HG02938 (cell line): ENCODE results near the gene FASN.

Source experiments
- ATAC-seq: cut with Tn5 transposase; IDR thresholded peaks from one replicate; pipeline ENCODE4 v1.9.1; 2021; ENCODE audit warnings: mild to moderate bottlenecking, moderate library complexity; ENCODE audit not compliant: unreplicated experiment

FASN gene

GRCh38 chr17:82059272-82060000, 38.6 kb downstream of the FASN start:
- ATAC-seq: no peak

- no peak for ATAC-seq
Measured at GRCh38 chr17:82058855-82059249, 39.2 kb downstream of the FASN start.

- no peak for ATAC-seq
Measured at GRCh38 chr17:82058230-82058854, 39.7 kb downstream of the FASN start.

- ATAC-seq: no peak
Measured at GRCh38 chr17:82056729-82057621, 41.1 kb downstream of the FASN start.

GRCh38 chr17:82055965-82056728, 41.9 kb downstream of the FASN start:
- no peak for ATAC-seq

- ATAC-seq: no peak
Measured at GRCh38 chr17:82055023-82055964, 42.7 kb downstream of the FASN start.

- no peak for ATAC-seq
Measured at GRCh38 chr17:82054351-82055022, 43.5 kb downstream of the FASN start.

- no peak for ATAC-seq
Measured at GRCh38 chr17:82053556-82054263, 44.3 kb downstream of the FASN start.

- ATAC-seq: no peak
Measured at GRCh38 chr17:82053130-82053529, 44.9 kb downstream of the FASN start.

GRCh38 chr17:82052638-82053059, 45.4 kb downstream of the FASN start:
- no peak for ATAC-seq

GRCh38 chr17:82051776-82052637, 46.0 kb downstream of the FASN start, which contains the start of the genes GPS1 and RFNG:
TSS of gene GPS1 (plus strand) at chr17:82051898. CDS start at chr17:82051932, 34 bp downstream.
TSS of gene RFNG (minus strand) at chr17:82051811. CDS start at chr17:82051766, 45 bp downstream.
- peak; percentile 76 for ATAC-seq

- peak; percentile 12 for ATAC-seq
Measured at GRCh38 chr17:82050761-82051641, 47.0 kb downstream of the FASN start.

- no peak for ATAC-seq
Measured at GRCh38 chr17:82050152-82050760, 47.8 kb downstream of the FASN start.

GRCh38 chr17:82049521-82049971, 48.5 kb downstream of the FASN start:
- no peak for ATAC-seq

GRCh38 chr17:82049106-82049505, 48.9 kb downstream of the FASN start:
- no peak for ATAC-seq

GRCh38 chr17:82048571-82048971, 49.5 kb downstream of the FASN start:
- ATAC-seq: no peak
